ENCODE results near the gene CFLAR.

DNA sequence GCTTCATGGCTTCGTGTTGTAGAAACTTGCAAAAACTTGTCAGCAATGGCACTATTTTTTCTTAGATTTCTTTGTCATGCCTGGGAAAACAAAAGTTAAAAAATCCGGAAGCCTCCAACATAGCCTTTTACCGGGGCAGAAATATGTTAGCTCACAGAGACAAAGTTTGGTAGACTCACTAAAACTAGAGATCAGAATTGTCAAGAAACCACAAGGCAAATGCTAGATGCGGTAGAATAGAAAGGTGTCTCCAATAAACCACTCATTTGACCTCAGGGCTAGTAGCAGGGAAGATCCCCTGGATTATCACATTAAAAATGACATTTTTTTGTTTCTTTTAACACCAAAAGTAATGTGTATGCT is 67.4 kb downstream of the CFLAR start:
- no peak for TF ChIP-seq POLR2A (IDR thresholded peaks at IDR 0.05; ENCODE audit: low read depth, low read length)
- TF ChIP-seq POLR2AphosphoS5 (IDR thresholded peaks at IDR 0.05; ENCODE audit: low read depth, low read length), result no peak
- TF ChIP-seq TAF1 (IDR thresholded peaks at IDR 0.05; ENCODE audit: low read depth, low read length), result no peak
- TF ChIP-seq PAX5 (IDR thresholded peaks at IDR 0.05; ENCODE audit: insufficient read depth, low read length, severe bottlenecking), result no peak
- no peak for TF ChIP-seq SPI1 (IDR thresholded peaks at IDR 0.05; ENCODE audit: low read depth, low read length)
- no peak for TF ChIP-seq POU2F2 (IDR thresholded peaks at IDR 0.05; ENCODE audit: low read depth, low read length)
